Frontal cortex (tissue), 4 donors: ENCODE data around the gene RGL1. TPM values are rescaled to one million over a fixed set of nuclear protein-coding genes. Genes with fewer than 3 reads are reported as not detected.

Source experiments
- DNase-seq, 2 donors: peaks; one replicate each; pipeline ENCODE4 v3.0.0; 2012; ENCODE audit warnings: low spot score in 2 of 2
- FAIRE-seq: peaks from 2 replicates; lab custom pipeline; 2012; peaks lifted over from hg19 to GRCh38; lab: Jason Lieb, UNC
- total RNA-seq: library from RNA; depleted of rRNA; stranded (reverse); fragments of >200 nt; gene quantifications from one replicate; pipeline ENCODE4 v1.2.3, GENCODE V29; 2014
- donor health status: control.
- donor health status: control.
- donor health status: control.

The RGL1 gene
- total RNA-seq, 1 donor from 2014 or later = 40.4 TPM

GRCh38 chr1:183817576-183818288 is 12.8 kb downstream of the RGL1 start:
- DNase-seq (no peak), FAIRE-seq (no peak)

DNA sequence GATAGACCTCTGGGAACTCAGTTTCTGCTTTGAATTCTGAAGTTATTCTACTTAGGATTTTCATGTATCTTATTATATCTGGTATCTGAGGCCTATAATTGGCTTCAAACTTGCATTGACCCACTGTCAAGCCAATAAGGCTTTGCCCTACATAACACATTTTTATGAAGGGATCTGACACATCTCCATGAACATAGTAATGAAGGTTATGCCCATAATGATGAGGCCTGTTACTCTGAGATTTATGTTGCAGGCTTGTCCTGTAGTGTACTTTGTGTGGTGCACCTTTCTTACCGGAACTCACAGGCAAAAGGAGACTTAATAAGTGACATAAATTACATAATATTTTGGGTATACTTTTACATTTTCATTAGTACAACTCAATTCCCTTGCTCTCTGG is 14.1 kb downstream of the RGL1 start:
- FAIRE-seq (no peak), DNase-seq (no peak)

- no peak for DNase-seq
- no peak for FAIRE-seq
Observed at GRCh38 chr1:183821309-183821888, 16.5 kb downstream of the RGL1 start.

DNA sequence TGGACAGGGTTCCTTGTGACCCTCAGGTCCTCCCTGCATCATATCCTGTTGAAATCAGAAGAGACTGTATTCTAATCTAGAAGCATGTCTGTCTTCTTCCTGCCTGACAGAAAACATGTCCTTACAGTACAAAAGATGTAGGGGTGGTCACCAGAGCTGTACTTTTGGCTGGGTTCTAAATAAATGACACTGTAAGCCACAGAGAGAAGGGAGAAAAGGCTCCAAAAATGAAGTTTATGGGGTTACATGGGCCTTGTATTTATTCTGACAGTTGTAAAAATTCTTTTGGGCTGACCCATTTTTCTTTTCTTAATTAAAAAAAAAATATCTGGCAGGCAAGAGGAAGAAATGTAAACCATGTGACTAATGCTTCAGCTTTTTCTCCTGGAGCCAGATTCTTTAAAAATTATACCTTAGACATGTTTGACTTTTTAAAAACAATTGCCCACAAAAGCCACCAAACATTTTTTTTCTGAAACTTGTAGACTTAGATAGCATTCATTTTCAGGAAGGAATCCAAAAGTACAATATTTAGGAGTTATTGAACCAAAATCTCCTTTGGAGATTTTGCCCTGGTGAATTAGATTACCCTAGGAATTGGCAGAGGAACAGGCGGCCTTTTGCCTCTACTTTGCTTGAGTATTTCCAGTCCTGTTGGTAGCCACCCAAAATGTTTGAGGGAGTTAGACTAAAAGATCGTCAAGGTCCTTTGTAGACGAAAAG is 17.1 kb downstream of the RGL1 start:
- no peak for FAIRE-seq

GRCh38 chr1:183824291-183824690 is 19.4 kb downstream of the RGL1 start:
- DNase-seq (no peak), FAIRE-seq (no peak)

More for the DNA sequence above, 17.1 kb downstream of the RGL1 start:
- no peak for DNase-seq

- DNase-seq (no peak), FAIRE-seq (peak; percentile 69)
Observed at GRCh38 chr1:183827801-183828200, 22.9 kb downstream of the RGL1 start.

DNA sequence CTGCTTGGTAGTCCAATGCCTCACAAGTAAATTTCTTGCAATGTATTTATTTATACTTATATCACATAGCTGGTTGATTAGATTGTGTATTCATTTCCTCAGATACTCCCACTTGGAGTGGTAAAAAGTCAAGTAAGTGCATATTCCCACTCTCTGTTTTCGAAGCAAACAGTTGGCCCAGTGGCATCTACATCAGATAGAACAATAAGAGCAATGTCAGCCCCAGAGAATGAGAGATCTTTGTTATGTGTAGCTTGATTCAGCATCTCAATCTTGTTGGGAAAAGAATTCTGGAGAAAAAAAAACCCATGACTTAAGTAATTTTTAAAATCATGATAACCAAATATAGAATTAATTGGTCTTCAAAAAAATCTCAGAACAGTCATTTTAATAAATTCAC is 25.5 kb downstream of the RGL1 start:
- no peak for DNase-seq
- peak; percentile 85 for FAIRE-seq

GRCh38 chr1:183831311-183831710 is 26.4 kb downstream of the RGL1 start:
- FAIRE-seq (no peak), DNase-seq (no peak)

GRCh38 chr1:183832459-183832858 is 27.5 kb downstream of the RGL1 start:
- DNase-seq (no peak), FAIRE-seq (no peak)

DNA sequence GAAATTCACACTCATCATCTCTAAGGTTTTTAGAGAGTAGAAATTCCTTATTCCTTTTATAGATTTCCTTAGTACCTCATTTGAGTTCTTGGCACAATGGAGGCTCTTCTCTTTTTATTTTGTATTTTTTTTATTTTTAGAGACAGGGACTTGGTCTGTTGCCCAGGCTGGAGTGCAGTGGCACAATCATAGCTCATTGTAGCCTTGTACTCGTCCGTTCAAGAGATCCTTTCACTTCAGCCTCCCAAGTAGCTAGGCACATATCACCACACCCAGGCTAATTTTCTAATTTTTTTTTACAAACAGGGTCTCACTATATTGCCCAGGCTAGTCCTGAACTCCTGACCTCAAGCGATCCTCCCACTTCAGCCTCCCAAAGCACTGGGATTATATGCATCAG is 29.6 kb downstream of the RGL1 start:
- no peak for FAIRE-seq

GRCh38 chr1:183836598-183836997 is 31.7 kb downstream of the RGL1 start:
- FAIRE-seq = no peak
- DNase-seq = no peak

More for the DNA sequence above, 29.6 kb downstream of the RGL1 start:
- no peak for DNase-seq

DNA sequence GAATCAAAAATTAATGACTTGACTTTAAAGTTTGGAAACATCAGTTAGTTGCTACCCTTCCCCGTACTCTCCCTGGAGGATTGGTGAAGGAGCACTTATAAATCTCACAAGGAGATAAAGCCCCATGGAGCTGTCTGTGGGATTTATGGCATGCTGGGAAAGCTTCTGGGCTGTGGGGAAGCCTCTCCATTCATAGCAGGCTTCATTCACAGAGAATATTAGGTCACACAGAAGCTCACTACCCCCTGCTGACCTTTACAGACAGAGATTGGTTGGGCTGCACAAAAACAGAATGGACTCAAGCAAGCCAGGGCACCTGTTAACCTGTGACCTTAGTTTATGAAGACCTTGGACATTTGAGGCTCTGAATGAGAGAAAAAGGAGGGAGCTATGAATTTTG is 32.1 kb downstream of the RGL1 start:
- no peak for FAIRE-seq
- DNase-seq = no peak

DNA sequence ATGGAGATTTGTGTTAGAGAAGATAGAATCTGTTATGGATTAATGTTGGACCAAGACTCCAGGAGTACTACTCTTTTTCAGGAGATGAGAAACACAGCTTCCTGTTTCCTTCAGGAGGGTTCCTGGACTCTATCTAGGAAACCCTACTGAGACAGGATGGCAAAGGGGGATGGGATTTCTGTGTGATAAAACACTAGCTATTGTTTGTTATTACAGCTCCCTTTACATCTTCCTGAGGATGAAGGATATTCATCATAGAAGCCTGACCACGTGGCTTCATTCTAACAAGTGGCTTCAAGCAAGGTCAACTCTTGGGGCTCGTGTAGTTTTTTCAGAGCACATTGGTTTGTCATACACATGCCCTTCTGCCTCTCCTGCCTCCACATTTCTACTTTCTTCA is 33.3 kb downstream of the RGL1 start:
- no peak for FAIRE-seq
- no peak for DNase-seq

DNA sequence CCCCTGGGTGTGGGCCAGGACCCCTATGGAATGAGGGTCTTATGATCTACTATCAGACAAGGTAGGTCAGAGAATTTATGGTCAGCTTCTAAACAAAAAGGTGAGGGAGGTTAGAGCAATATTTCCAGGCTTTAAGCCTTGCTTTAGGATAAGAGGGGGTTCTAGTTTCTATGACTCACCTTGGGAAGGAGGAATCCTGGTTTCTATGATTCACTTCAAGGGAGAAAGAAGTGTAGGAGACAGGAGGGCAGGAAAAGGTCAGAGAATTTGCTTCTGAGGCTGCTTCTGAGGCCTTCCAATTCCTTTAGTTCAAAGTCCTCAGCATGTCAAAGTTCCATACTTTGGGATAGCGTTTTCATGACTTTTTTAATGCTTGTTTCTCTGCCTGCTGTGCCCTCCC is 35.2 kb downstream of the RGL1 start:
- no peak for DNase-seq

DNA sequence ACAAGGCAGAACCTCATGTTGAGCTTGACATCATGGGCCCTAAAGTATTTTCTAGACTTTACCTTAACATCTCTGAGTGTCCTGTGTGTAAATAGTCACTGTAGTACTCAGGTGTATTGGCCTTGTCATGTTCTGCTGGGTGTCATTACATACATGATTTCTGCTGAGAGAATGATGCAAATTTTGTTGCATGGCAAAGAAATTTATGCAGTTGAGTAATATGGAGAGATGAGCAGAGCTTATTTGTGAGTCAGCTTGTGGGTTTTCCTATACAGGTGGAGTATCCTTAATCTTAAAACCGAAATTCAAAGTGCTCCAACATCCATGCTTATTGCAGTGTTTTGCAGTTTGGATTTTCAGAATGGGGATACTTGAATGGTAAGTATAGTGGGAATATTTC is 36.6 kb downstream of the RGL1 start:
- DNase-seq (no peak), FAIRE-seq (no peak)

More for the DNA sequence above, 35.2 kb downstream of the RGL1 start:
- no peak for FAIRE-seq

DNA sequence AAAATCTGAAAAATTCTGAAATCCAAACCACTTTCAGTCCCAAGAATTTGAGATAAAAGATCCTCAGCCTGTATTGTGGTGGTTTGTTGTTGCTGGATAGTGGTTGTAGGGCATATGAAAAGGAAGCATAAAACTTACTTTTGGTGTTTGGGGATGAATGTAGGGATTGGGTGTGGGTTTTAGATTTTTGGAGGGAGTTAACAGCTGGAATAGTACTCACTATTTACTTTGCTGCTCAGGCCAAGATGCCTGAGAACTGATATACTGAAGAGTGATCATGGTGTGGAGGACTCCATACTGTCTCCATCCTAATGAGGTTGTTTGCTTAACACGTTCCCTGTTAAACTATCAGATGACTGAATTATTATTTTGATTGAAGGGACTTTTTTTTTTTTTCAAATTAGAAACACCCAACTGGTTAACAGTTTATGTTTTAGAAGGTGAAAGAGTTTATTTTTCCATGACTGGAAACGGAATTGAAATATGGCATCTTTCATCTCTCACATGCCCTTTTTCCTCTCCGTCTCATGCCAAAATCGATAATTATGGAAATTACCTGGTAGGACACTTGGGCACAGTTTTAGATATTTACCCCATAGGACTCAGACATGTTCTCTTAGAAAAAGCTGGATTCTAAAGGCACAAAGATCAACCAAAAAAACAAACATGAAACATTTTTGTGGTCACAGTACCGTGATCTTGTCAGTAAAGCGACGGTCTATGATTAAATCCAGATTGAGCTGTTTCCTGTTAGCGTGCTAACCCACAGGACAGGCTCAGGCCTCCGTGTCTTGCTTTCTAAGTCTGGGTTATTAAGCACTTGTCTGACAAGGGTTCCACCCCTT is 37.3 kb downstream of the RGL1 start:
- FAIRE-seq (no peak), DNase-seq (no peak)

GRCh38 chr1:183842795-183843144 is 37.9 kb downstream of the RGL1 start:
- DNase-seq (no peak), FAIRE-seq (no peak)

- DNase-seq (no peak), FAIRE-seq (no peak)
Observed at GRCh38 chr1:183844806-183845205, 39.9 kb downstream of the RGL1 start.

DNA sequence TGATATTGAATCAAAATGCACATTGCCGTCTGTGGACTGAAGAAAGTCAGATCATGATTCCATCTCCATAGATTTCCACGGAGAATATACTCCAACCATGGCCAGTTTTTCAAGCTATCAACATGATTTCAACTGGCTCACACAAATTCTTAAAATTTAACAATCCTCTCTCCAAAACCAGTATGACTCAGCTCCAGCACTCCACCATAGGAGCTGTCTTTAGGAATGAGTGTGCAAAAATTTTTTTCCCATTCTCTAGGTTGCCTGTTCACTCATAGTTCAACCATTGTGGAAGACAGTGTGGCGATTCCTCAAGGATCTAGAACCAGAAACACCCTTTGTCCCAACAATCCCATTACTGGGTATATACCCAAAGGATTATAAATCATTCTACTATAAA is 40.8 kb downstream of the RGL1 start:
- no peak for FAIRE-seq
- no peak for DNase-seq

DNA sequence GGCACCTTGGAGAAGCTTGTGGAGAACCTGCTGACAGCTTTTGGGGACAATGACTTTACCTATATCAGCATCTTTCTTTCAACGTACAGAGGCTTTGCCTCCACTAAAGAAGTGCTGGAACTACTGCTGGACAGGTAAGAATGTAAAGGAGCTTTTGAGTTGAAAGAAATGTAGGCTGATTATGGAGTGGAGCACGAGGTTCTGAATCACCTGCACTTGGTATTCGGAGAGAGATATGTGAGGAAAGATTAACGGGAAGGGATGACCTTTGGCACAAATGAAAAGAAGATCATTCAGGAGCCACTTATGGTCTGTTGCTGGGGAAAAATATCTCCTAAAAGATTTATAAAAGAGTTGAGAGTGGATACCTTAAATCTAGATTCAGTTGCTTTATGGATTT is 42.7 kb downstream of the RGL1 start:
- FAIRE-seq = no peak
- DNase-seq = no peak
